GM23338 (cell line): ENCODE data around the gene PSMB7. TPM values are rescaled to one million over a fixed set of nuclear protein-coding genes. Genes with fewer than 3 reads are reported as not detected.

Source experiments
- ATAC-seq: fragments of 200-7000 bp; cut with Tn5 transposase; 3 replicates; pipeline ENCODE4 v1.9.1; 2020
- DNase-seq: peaks from one replicate; pipeline ENCODE4 v3.0.0-alpha.2; 2015; ENCODE audit warnings: low spot score
- H2AFZ ChIP-seq: fragments of 200-600 bp; sonication (generic); 2 replicates; pipeline ENCODE4 v1.8.0; 2016; ENCODE audit warnings: antibody characterized with exemption, mild to moderate bottlenecking, moderate library complexity
- H3F3A ChIP-seq: fragments of 200-600 bp; sonication (generic); replicated peaks from 2 replicates; pipeline ENCODE4 v1.8.0; 2017; ENCODE audit warnings: antibody characterized with exemption, mixed run types, low read depth
- H3K27ac ChIP-seq: fragments of 200-600 bp; sonication (generic); 2 replicates; pipeline ENCODE4 v1.6.1; 2016; ENCODE audit warnings: low read depth
- H3K27me3 ChIP-seq: fragments of 200-600 bp; sonication (generic); 2 replicates; pipeline ENCODE4 v1.8.0; 2016; ENCODE audit warnings: mild to moderate bottlenecking, mixed run types, moderate library complexity; ENCODE audit not compliant: insufficient read depth
- H3K36me3 ChIP-seq: fragments of 200-600 bp; sonication (generic); 2 replicates; pipeline ENCODE4 v1.8.0; 2016; ENCODE audit warnings: mild to moderate bottlenecking; ENCODE audit not compliant: insufficient read depth
- H3K4me1 ChIP-seq: fragments of 200-600 bp; sonication (generic); 2 replicates; pipeline ENCODE4 v1.8.0; 2016; ENCODE audit warnings: mild to moderate bottlenecking, moderate library complexity; ENCODE audit not compliant: insufficient read depth
- H3K4me2 ChIP-seq: fragments of 200-600 bp; sonication (generic); 2 replicates; pipeline ENCODE4 v1.7.1; 2017; ENCODE audit warnings: mixed run types
- H3K4me3 ChIP-seq: fragments of 200-600 bp; sonication (generic); 2 replicates; pipeline ENCODE4 v1.6.1; 2016; ENCODE audit warnings: mixed run types
- H3K79me2 ChIP-seq: fragments of 200-600 bp; sonication (generic); replicated peaks from 2 replicates; pipeline ENCODE4 v1.8.0; 2017; ENCODE audit warnings: mild to moderate bottlenecking; ENCODE audit not compliant: insufficient read depth
- H3K9me2 ChIP-seq: fragments of 200-600 bp; sonication (generic); 2 replicates; pipeline ENCODE4 v1.8.0; 2017; ENCODE audit not compliant: insufficient read depth
- H4K20me1 ChIP-seq: fragments of 200-600 bp; sonication (generic); replicated peaks from 2 replicates; pipeline ENCODE4 v1.8.0; 2017; ENCODE audit warnings: mild to moderate bottlenecking; ENCODE audit not compliant: insufficient read depth
- H3K27ac Mint-ChIP-seq: 2 replicates; pipeline ENCODE4 v1.8.0; 2020; ENCODE audit warnings: inconsistent platforms, mild to moderate bottlenecking, moderate library complexity, mixed read lengths
- H3K27me3 Mint-ChIP-seq: 3 replicates; pipeline ENCODE4 v1.8.0; 2022; ENCODE audit warnings: low read depth, mild to moderate bottlenecking, moderate library complexity, mixed read lengths, inconsistent platforms; ENCODE audit not compliant: insufficient read depth, poor library complexity
- H3K36me3 Mint-ChIP-seq: 3 replicates; pipeline ENCODE4 v1.8.0; 2021; ENCODE audit warnings: low read depth, mild to moderate bottlenecking, inconsistent platforms, moderate library complexity, mixed read lengths
- H3K4me1 Mint-ChIP-seq: 3 replicates; pipeline ENCODE4 v1.8.0; 2020; ENCODE audit warnings: mild to moderate bottlenecking, inconsistent platforms, mixed read lengths
- H3K4me3 Mint-ChIP-seq: 3 replicates; pipeline ENCODE4 v1.8.0; 2021; ENCODE audit warnings: moderate library complexity, mild to moderate bottlenecking, inconsistent platforms, mixed read lengths
- H3K9me3 Mint-ChIP-seq: 3 replicates; pipeline ENCODE4 v1.8.0; 2020; ENCODE audit warnings: moderate library complexity, mild to moderate bottlenecking, inconsistent platforms, mixed read lengths
- CREB1 ChIP-seq: fragments of 250-450 bp; sonication (Bioruptor Pico); IDR thresholded peaks from 2 replicates; pipeline ENCODE4 v1.5.0; 2020; ENCODE audit warnings: low read depth, mild to moderate bottlenecking, moderate library complexity
- EZH2 ChIP-seq: fragments of 200-600 bp; sonication (generic); IDR thresholded peaks from one replicate; pipeline ENCODE4 v1.8.0; 2017; ENCODE audit warnings: antibody characterized with exemption, mild to moderate bottlenecking, low read depth; ENCODE audit not compliant: unreplicated experiment
- EZH2phosphoT487 ChIP-seq: fragments of 200-600 bp; sonication (generic); IDR thresholded peaks from one replicate; pipeline ENCODE4 v1.8.1; 2018; ENCODE audit warnings: antibody characterized with exemption; ENCODE audit not compliant: unreplicated experiment
- NANOG ChIP-seq: IDR thresholded peaks from 2 replicates; pipeline ENCODE4 v1.6.1; 2016; ENCODE audit warnings: antibody characterized with exemption, borderline replicate concordance
- POLR2AphosphoS5 ChIP-seq: IDR thresholded peaks from 2 replicates; pipeline ENCODE4 v1.6.1; 2016; ENCODE audit warnings: antibody characterized with exemption, low read depth
- STAT1 ChIP-seq: IDR thresholded peaks from one replicate; pipeline ENCODE4 v1.6.1; 2016; ENCODE audit warnings: antibody characterized with exemption; ENCODE audit not compliant: unreplicated experiment
- ZNF114 ChIP-seq: fragments of 250-450 bp; sonication (Bioruptor Pico); IDR thresholded peaks from 2 replicates; pipeline ENCODE4 v1.5.0; 2020; ENCODE audit warnings: mild to moderate bottlenecking, moderate library complexity
- ZNF331 ChIP-seq: fragments of 250-450 bp; sonication (Bioruptor Pico); IDR thresholded peaks from 2 replicates; pipeline ENCODE4 v1.5.0; 2020; ENCODE audit warnings: low read depth, mild to moderate bottlenecking, moderate library complexity
- polyA plus RNA-seq: library from polyadenylated mRNA; unstranded; fragments of >200 nt; fragmentation: Nextera tagmentation; extraction: Ambion mirVana; gene quantifications from 2 replicates; pipeline ENCODE4 v1.2.1, GENCODE V29; 2016
- total RNA-seq: library from RNA; depleted of rRNA; stranded (reverse); fragments of >200 nt; shearing (Covaris generic); gene quantifications from 2 replicates; pipeline ENCODE4 v1.2.3, GENCODE V29; 2014
- TF ChIP-seq, protein P1 (sequence below), 2 experiments: fragments of 200-600 bp in 1 of 2; sonication (generic) in 1 of 2; conservative IDR thresholded peaks; 2 replicates each; pipeline versions ENCODE4 v1.5.1 to v1.6.1; 2016 to 2017; ENCODE audit warnings: antibody characterized with exemption in 2 of 2, low read depth in 2 of 2, mild to moderate bottlenecking in 2 of 2, moderate library complexity in 1 of 2
- TF ChIP-seq, protein P2 (sequence below): fragments of 250-450 bp; sonication (Bioruptor Pico); IDR thresholded peaks from 2 replicates; pipeline ENCODE4 v1.5.0; 2020; ENCODE audit warnings: mild to moderate bottlenecking, moderate library complexity
- TF ChIP-seq, protein P3 (sequence below): IDR thresholded peaks from one replicate; pipeline ENCODE4 v1.6.1; 2018; ENCODE audit warnings: antibody characterized with exemption; ENCODE audit not compliant: unreplicated experiment

PSMB7 gene
- total and polyA plus RNA-seq, 2 experiments from 2014 or later, result 255 to 268 TPM

DNA sequence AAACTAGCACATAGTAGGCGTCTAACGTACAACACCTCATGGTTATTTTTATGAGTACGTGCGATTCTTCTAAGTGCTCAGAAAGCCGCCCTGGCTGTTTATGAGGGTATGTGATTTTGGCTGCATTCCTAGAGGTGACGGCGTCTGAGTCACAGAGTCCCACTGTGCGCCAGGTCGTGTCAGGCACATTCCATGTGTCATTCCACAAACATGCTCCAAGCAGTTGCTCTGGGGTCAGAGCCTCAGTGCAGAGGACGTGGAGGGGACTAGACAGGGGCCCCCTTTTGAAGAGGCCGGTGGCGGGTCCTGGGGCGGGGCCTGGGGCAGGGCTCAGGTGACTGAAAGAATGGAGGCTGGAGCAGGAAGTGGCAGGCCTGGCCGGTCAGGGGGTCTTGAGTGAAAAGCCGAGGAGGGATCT, 105.6 kb downstream of the PSMB7 start:
- Mint-ChIP-seq H3K36me3 (no peaks in the 10 kb centered on the region), H3K4me3 (no peak overlapping the region), H3K9me3 (no peaks in the 10 kb centered on the region; the same call in 2 of the 3 replicates), H3K27ac (no peak overlapping the region; the same call in 1 of the 2 replicates), H3K27me3 (peaks cover 8% of the 10 kb centered on the region), H3K4me1 (no peaks in the 10 kb centered on the region; the same call in 2 of the 3 replicates)
- Histone ChIP-seq H3K79me2 (no peaks in the 10 kb centered on the region), H2AFZ (no peak overlapping the region), H3K4me2 (no peak overlapping the region), H3K27ac (no peak overlapping the region), H3K36me3 (no peaks in the 10 kb centered on the region), H3K4me1 (no peaks in the 10 kb centered on the region), H3K27me3 (no peaks in the 10 kb centered on the region), H3K4me3 (no peak overlapping the region), H3K9me2 (no peaks in the 10 kb centered on the region), H4K20me1 (no peaks in the 10 kb centered on the region), H3F3A (no peaks in the 10 kb centered on the region)
- TF ChIP-seq, protein P1, sequence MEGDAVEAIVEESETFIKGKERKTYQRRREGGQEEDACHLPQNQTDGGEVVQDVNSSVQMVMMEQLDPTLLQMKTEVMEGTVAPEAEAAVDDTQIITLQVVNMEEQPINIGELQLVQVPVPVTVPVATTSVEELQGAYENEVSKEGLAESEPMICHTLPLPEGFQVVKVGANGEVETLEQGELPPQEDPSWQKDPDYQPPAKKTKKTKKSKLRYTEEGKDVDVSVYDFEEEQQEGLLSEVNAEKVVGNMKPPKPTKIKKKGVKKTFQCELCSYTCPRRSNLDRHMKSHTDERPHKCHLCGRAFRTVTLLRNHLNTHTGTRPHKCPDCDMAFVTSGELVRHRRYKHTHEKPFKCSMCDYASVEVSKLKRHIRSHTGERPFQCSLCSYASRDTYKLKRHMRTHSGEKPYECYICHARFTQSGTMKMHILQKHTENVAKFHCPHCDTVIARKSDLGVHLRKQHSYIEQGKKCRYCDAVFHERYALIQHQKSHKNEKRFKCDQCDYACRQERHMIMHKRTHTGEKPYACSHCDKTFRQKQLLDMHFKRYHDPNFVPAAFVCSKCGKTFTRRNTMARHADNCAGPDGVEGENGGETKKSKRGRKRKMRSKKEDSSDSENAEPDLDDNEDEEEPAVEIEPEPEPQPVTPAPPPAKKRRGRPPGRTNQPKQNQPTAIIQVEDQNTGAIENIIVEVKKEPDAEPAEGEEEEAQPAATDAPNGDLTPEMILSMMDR (conservative IDR thresholded peaks at IDR 0.05; ENCODE audit: low read depth in 2 of 2), result no peak
- no peak for TF ChIP-seq ZNF331 (CRISPR knock-in tag)
- no peak for TF ChIP-seq STAT1
- TF ChIP-seq, protein P2, sequence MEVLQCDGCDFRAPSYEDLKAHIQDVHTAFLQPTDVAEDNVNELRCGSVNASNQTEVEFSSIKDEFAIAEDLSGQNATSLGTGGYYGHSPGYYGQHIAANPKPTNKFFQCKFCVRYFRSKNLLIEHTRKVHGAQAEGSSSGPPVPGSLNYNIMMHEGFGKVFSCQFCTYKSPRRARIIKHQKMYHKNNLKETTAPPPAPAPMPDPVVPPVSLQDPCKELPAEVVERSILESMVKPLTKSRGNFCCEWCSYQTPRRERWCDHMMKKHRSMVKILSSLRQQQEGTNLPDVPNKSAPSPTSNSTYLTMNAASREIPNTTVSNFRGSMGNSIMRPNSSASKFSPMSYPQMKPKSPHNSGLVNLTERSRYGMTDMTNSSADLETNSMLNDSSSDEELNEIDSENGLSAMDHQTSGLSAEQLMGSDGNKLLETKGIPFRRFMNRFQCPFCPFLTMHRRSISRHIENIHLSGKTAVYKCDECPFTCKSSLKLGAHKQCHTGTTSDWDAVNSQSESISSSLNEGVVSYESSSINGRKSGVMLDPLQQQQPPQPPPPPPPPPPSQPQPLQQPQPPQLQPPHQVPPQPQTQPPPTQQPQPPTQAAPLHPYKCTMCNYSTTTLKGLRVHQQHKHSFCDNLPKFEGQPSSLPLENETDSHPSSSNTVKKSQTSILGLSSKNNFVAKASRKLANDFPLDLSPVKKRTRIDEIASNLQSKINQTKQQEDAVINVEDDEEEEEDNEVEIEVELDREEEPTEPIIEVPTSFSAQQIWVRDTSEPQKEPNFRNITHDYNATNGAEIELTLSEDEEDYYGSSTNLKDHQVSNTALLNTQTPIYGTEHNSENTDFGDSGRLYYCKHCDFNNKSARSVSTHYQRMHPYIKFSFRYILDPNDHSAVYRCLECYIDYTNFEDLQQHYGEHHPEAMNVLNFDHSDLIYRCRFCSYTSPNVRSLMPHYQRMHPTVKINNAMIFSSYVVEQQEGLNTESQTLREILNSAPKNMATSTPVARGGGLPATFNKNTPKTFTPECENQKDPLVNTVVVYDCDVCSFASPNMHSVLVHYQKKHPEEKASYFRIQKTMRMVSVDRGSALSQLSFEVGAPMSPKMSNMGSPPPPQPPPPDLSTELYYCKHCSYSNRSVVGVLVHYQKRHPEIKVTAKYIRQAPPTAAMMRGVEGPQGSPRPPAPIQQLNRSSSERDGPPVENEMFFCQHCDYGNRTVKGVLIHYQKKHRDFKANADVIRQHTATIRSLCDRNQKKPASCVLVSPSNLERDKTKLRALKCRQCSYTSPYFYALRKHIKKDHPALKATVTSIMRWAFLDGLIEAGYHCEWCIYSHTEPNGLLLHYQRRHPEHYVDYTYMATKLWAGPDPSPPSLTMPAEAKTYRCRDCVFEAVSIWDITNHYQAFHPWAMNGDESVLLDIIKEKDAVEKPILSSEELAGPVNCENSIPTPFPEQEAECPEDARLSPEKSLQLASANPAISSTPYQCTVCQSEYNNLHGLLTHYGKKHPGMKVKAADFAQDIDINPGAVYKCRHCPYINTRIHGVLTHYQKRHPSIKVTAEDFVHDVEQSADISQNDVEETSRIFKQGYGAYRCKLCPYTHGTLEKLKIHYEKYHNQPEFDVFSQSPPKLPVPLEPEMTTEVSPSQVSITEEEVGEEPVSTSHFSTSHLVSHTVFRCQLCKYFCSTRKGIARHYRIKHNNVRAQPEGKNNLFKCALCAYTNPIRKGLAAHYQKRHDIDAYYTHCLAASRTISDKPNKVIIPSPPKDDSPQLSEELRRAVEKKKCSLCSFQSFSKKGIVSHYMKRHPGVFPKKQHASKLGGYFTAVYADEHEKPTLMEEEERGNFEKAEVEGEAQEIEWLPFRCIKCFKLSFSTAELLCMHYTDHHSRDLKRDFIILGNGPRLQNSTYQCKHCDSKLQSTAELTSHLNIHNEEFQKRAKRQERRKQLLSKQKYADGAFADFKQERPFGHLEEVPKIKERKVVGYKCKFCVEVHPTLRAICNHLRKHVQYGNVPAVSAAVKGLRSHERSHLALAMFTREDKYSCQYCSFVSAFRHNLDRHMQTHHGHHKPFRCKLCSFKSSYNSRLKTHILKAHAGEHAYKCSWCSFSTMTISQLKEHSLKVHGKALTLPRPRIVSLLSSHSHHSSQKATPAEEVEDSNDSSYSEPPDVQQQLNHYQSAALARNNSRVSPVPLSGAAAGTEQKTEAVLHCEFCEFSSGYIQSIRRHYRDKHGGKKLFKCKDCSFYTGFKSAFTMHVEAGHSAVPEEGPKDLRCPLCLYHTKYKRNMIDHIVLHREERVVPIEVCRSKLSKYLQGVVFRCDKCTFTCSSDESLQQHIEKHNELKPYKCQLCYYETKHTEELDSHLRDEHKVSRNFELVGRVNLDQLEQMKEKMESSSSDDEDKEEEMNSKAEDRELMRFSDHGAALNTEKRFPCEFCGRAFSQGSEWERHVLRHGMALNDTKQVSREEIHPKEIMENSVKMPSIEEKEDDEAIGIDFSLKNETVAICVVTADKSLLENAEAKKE (CRISPR knock-in tag), result no peak
- TF ChIP-seq EZH2phosphoT487, result no peak
- TF ChIP-seq CREB1 (CRISPR knock-in tag), result no peak
- TF ChIP-seq, protein P3, sequence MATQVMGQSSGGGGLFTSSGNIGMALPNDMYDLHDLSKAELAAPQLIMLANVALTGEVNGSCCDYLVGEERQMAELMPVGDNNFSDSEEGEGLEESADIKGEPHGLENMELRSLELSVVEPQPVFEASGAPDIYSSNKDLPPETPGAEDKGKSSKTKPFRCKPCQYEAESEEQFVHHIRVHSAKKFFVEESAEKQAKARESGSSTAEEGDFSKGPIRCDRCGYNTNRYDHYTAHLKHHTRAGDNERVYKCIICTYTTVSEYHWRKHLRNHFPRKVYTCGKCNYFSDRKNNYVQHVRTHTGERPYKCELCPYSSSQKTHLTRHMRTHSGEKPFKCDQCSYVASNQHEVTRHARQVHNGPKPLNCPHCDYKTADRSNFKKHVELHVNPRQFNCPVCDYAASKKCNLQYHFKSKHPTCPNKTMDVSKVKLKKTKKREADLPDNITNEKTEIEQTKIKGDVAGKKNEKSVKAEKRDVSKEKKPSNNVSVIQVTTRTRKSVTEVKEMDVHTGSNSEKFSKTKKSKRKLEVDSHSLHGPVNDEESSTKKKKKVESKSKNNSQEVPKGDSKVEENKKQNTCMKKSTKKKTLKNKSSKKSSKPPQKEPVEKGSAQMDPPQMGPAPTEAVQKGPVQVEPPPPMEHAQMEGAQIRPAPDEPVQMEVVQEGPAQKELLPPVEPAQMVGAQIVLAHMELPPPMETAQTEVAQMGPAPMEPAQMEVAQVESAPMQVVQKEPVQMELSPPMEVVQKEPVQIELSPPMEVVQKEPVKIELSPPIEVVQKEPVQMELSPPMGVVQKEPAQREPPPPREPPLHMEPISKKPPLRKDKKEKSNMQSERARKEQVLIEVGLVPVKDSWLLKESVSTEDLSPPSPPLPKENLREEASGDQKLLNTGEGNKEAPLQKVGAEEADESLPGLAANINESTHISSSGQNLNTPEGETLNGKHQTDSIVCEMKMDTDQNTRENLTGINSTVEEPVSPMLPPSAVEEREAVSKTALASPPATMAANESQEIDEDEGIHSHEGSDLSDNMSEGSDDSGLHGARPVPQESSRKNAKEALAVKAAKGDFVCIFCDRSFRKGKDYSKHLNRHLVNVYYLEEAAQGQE, result no peak
- no peak for TF ChIP-seq NANOG
- TF ChIP-seq EZH2, result no peak
- TF ChIP-seq ZNF114 (CRISPR knock-in tag), result no peak
- no peak for TF ChIP-seq POLR2AphosphoS5
- DNase-seq, result peak; percentile 49
- no peak; the same call in 2 of the 3 replicates for ATAC-seq
